ENCODE data around the gene NDUFV1. TPM values are rescaled to one million over a fixed set of nuclear protein-coding genes. Genes with fewer than 3 reads are reported as not detected.

NDUFV1 gene
- total and polyA plus RNA-seq, 9 of the 15 experiments (the other 6 are each of a cell fraction or from before 2014, with no cell fraction given): 10.8 to 423 (median 209) TPM

GRCh38 chr11:67646535-67647336, 40.0 kb downstream of the NDUFV1 start (continued):
- TF ChIP-seq, protein P1, sequence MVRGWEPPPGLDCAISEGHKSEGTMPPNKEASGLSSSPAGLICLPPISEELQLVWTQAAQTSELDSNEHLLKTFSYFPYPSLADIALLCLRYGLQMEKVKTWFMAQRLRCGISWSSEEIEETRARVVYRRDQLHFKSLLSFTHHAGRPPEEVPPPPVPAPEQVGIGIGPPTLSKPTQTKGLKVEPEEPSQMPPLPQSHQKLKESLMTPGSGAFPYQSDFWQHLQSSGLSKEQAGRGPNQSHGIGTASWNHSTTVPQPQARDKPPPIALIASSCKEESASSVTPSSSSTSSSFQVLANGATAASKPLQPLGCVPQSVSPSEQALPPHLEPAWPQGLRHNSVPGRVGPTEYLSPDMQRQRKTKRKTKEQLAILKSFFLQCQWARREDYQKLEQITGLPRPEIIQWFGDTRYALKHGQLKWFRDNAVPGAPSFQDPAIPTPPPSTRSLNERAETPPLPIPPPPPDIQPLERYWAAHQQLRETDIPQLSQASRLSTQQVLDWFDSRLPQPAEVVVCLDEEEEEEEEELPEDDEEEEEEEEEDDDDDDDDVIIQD (CRISPR knock-in tag; IDR thresholded peaks at IDR 0.05): no peak
- TF ChIP-seq, protein P2, sequence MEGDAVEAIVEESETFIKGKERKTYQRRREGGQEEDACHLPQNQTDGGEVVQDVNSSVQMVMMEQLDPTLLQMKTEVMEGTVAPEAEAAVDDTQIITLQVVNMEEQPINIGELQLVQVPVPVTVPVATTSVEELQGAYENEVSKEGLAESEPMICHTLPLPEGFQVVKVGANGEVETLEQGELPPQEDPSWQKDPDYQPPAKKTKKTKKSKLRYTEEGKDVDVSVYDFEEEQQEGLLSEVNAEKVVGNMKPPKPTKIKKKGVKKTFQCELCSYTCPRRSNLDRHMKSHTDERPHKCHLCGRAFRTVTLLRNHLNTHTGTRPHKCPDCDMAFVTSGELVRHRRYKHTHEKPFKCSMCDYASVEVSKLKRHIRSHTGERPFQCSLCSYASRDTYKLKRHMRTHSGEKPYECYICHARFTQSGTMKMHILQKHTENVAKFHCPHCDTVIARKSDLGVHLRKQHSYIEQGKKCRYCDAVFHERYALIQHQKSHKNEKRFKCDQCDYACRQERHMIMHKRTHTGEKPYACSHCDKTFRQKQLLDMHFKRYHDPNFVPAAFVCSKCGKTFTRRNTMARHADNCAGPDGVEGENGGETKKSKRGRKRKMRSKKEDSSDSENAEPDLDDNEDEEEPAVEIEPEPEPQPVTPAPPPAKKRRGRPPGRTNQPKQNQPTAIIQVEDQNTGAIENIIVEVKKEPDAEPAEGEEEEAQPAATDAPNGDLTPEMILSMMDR (IDR thresholded peaks at IDR 0.05 in 2 of 3, conservative IDR thresholded peaks at IDR 0.05 in 1 of 3; ENCODE audit: insufficient read depth in 2 of 3, low read depth in 1 of 3, low read length in 3 of 3): no peak
- TF ChIP-seq PTBP1 (IDR thresholded peaks at IDR 0.05; ENCODE audit: low read depth, low read length) (0 out of 2 replicates have a peak, but pooled peaks have one; percentile 44), ZSCAN32 (CRISPR knock-in tag; IDR thresholded peaks at IDR 0.05) (no peak), RBM25 (IDR thresholded peaks at IDR 0.05; ENCODE audit: low read depth, low read length, severe bottlenecking) (peak; percentile 47), E4F1 (CRISPR knock-in tag; IDR thresholded peaks at IDR 0.05; ENCODE audit: borderline replicate concordance) (no peak), THRB (CRISPR knock-in tag; conservative IDR thresholded peaks at IDR 0.05) (no peak), KDM1A (IDR thresholded peaks at IDR 0.05) (peak; percentile 62 to 69; a peak in 2 of 4 replicates), BCOR (IDR thresholded peaks at IDR 0.05) (peak; percentile 84), MTF1 (CRISPR knock-in tag; IDR thresholded peaks at IDR 0.05; ENCODE audit: borderline replicate concordance) (no peak)
- TF ChIP-seq, protein P3, sequence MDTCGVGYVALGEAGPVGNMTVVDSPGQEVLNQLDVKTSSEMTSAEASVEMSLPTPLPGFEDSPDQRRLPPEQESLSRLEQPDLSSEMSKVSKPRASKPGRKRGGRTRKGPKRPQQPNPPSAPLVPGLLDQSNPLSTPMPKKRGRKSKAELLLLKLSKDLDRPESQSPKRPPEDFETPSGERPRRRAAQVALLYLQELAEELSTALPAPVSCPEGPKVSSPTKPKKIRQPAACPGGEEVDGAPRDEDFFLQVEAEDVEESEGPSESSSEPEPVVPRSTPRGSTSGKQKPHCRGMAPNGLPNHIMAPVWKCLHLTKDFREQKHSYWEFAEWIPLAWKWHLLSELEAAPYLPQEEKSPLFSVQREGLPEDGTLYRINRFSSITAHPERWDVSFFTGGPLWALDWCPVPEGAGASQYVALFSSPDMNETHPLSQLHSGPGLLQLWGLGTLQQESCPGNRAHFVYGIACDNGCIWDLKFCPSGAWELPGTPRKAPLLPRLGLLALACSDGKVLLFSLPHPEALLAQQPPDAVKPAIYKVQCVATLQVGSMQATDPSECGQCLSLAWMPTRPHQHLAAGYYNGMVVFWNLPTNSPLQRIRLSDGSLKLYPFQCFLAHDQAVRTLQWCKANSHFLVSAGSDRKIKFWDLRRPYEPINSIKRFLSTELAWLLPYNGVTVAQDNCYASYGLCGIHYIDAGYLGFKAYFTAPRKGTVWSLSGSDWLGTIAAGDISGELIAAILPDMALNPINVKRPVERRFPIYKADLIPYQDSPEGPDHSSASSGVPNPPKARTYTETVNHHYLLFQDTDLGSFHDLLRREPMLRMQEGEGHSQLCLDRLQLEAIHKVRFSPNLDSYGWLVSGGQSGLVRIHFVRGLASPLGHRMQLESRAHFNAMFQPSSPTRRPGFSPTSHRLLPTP (IDR thresholded peaks at IDR 0.05; ENCODE audit: borderline replicate concordance, extremely low read depth, insufficient read length): no peak
- TF ChIP-seq, protein P4, sequence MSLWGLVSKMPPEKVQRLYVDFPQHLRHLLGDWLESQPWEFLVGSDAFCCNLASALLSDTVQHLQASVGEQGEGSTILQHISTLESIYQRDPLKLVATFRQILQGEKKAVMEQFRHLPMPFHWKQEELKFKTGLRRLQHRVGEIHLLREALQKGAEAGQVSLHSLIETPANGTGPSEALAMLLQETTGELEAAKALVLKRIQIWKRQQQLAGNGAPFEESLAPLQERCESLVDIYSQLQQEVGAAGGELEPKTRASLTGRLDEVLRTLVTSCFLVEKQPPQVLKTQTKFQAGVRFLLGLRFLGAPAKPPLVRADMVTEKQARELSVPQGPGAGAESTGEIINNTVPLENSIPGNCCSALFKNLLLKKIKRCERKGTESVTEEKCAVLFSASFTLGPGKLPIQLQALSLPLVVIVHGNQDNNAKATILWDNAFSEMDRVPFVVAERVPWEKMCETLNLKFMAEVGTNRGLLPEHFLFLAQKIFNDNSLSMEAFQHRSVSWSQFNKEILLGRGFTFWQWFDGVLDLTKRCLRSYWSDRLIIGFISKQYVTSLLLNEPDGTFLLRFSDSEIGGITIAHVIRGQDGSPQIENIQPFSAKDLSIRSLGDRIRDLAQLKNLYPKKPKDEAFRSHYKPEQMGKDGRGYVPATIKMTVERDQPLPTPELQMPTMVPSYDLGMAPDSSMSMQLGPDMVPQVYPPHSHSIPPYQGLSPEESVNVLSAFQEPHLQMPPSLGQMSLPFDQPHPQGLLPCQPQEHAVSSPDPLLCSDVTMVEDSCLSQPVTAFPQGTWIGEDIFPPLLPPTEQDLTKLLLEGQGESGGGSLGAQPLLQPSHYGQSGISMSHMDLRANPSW (CRISPR knock-in tag; IDR thresholded peaks at IDR 0.05): no peak
